NB4 (cell line): ENCODE measurements around the gene TMPRSS6.

ENCODE experiments used
- CTCF ChIP-seq: IDR thresholded peaks from one replicate; pipeline ENCODE4 v1.5.1; 2012; ENCODE audit warnings: low read depth, low read length
- MAX ChIP-seq: IDR thresholded peaks from 2 replicates; pipeline ENCODE4 v1.6.1; 2011; ENCODE audit warnings: low read depth, low read length
- MYC ChIP-seq: IDR thresholded peaks from 2 replicates; pipeline ENCODE4 v1.6.1; 2011; ENCODE audit warnings: low read depth, low read length
- POLR2A ChIP-seq: IDR thresholded peaks from 2 replicates; pipeline ENCODE4 v1.6.1; 2011; ENCODE audit warnings: mild to moderate bottlenecking; ENCODE audit not compliant: insufficient read length; ENCODE audit errors: extremely low read depth

GRCh38 chr22:37088108-37088605 is 21.4 kb downstream of the TMPRSS6 start:
- no peak for TF ChIP-seq CTCF
- TF ChIP-seq MYC: no peak
- TF ChIP-seq POLR2A: no peak
- no peak for TF ChIP-seq MAX
